Thyroid gland (tissue), 4 donors: ENCODE results near the gene DLK1. TPM values are rescaled to one million over a fixed set of nuclear protein-coding genes. Genes with fewer than 3 reads are reported as not detected.

Source experiments
- DNase-seq, 2 donors: peaks; one replicate each; pipeline ENCODE4 v3.0.0-alpha.2; 2019
- H3K27ac ChIP-seq, 3 donors: fragments of 200-600 bp; sonication (generic); 1 replicate in 2 of 3; 2 replicates in 1 of 3; pipeline ENCODE4 v1.5.1; 2016 to 2019; ENCODE audit warnings: mild to moderate bottlenecking in 1 of 3, moderate library complexity in 1 of 3
- H3K27me3 ChIP-seq: fragments of 200-600 bp; sonication (generic); one replicate; pipeline ENCODE4 v1.5.1; 2019
- H3K36me3 ChIP-seq, 2 donors: fragments of 200-600 bp; sonication (generic); one replicate each; pipeline ENCODE4 v1.5.1; 2016 to 2019
- H3K4me1 ChIP-seq, 2 donors: fragments of 200-600 bp; sonication (generic); one replicate each; pipeline ENCODE4 v1.5.1; 2017 to 2019
- H3K4me3 ChIP-seq, 3 donors: fragments of 200-600 bp; sonication (generic); replicated peaks in 1 of 3; 1 replicate in 2 of 3; 2 replicates in 1 of 3; pipeline ENCODE4 v1.5.1; 2016; ENCODE audit warnings: mild to moderate bottlenecking in 1 of 3
- H3K9me3 ChIP-seq: fragments of 200-600 bp; sonication (generic); one replicate; pipeline ENCODE4 v1.5.1; 2017
- CTCF ChIP-seq, 6 experiments: fragments of 200-600 bp in 3 of 6; fragments of 450-650 bp in 3 of 6; sonication (generic) in 3 of 6; IDR thresholded peaks; one replicate each; pipeline ENCODE4 v1.5.1; 2016 to 2019; ENCODE audit warnings: antibody characterized with exemption in 6 of 6, mild to moderate bottlenecking in 2 of 6, inconsistent platforms in 1 of 6, moderate library complexity in 1 of 6
- POLR2A ChIP-seq, 2 donors: fragments of 450-650 bp; IDR thresholded peaks; one replicate each; pipeline ENCODE4 v1.6.1; 2017; ENCODE audit warnings: antibody characterized with exemption in 2 of 2, mild to moderate bottlenecking in 2 of 2, moderate library complexity in 1 of 2
- WGBS, 2 donors: methylation state at CpG; one replicate each; pipeline ENCODE4 v1.1.5; 2017; 5-methylcytosine and 5-hydroxymethylcytosine counted together
- intact Hi-C: fragments of 100-400 bp; cut with DNase I; formaldehyde crosslinking; loops from one replicate; pipeline ENCODE4 v1.15.1; 2023
- total RNA-seq, 4 donors: library from RNA; depleted of rRNA; stranded (reverse); fragments of >200 nt; gene quantifications; one replicate each; pipeline ENCODE4 v1.2.3, GENCODE V29; 2016

DLK1 gene
- total RNA-seq, 4 donors from 2014 or later = 0.40 TPM; not detected in 3

- intact Hi-C loops = no loop called here
- no peaks in the 10 kb centered on the region for H3K9me3 ChIP-seq
- no peak overlapping the region for H3K27ac ChIP-seq
- no peaks in the 10 kb centered on the region for H3K27me3 ChIP-seq
- H3K36me3 ChIP-seq = no peaks in the 10 kb centered on the region
- DNase-seq = no peak
- no peak for TF ChIP-seq CTCF (IDR thresholded peaks at IDR 0.05)
- no peak for TF ChIP-seq POLR2A (IDR thresholded peaks at IDR 0.05)
- WGBS, 2 donors = 85% methylated on average over 11 of the region's 11 CpGs
- no peaks in the 10 kb centered on the region for H3K4me1 ChIP-seq
- no peak overlapping the region for H3K4me3 ChIP-seq
These were observed 60.0 kb downstream of the DLK1 start for GRCh38 chr14:100786576-100787219.

- no peaks in the 10 kb centered on the region for H3K27me3 ChIP-seq
- DNase-seq = no peak
- WGBS, 2 donors = 94 to 95% methylated on average over 5 to 14 of the region's 14 CpGs
These were observed 61.0 kb downstream of the DLK1 start for GRCh38 chr14:100787659-100788058.

More at GRCh38 chr14:100787659-100788058, 61.0 kb downstream of the DLK1 start:
- Histone ChIP-seq H3K27ac (no peak overlapping the region), H3K4me3 (no peak overlapping the region), H3K4me1 (no peaks in the 10 kb centered on the region), H3K9me3 (no peaks in the 10 kb centered on the region), H3K36me3 (no peaks in the 10 kb centered on the region)
- TF ChIP-seq POLR2A (IDR thresholded peaks at IDR 0.05) (no peak), CTCF (IDR thresholded peaks at IDR 0.05) (no peak)
- intact Hi-C loops = no loop called here

Other genes with a start within 250 kb of the DLK1 start
- 1 to 10 TPM in 1 of 4 donors, under 1 TPM in 2, not detected in 1; 0.22 to 1.3 (median 0.50) TPM for gene BEGAIN, start 139.5 kb upstream of the DLK1 start, total RNA-seq
- 10 to 100 TPM in 2 of 4 donors, 1 to 10 TPM in 2; 6.0 to 23.7 (median 9.4) TPM for gene MEG3, start 99.2 kb downstream of the DLK1 start, total RNA-seq
- gene RTL1, start 176.8 kb downstream of the DLK1 start, total RNA-seq = not detected